GM19372 (cell line): Measurements from ENCODE around the gene DGKD.
"Not testable (repeated sequence)": the region's sequence is repeated elsewhere in the genome, so short reads cannot be mapped to it uniquely, and the experiment has no call there.

Experiments
- ATAC-seq: cut with Tn5 transposase; IDR thresholded peaks from one replicate; pipeline ENCODE4 v1.9.1; 2021; ENCODE audit warnings: mild to moderate bottlenecking, low read depth, moderate library complexity; ENCODE audit not compliant: unreplicated experiment

Gene DGKD

DNA sequence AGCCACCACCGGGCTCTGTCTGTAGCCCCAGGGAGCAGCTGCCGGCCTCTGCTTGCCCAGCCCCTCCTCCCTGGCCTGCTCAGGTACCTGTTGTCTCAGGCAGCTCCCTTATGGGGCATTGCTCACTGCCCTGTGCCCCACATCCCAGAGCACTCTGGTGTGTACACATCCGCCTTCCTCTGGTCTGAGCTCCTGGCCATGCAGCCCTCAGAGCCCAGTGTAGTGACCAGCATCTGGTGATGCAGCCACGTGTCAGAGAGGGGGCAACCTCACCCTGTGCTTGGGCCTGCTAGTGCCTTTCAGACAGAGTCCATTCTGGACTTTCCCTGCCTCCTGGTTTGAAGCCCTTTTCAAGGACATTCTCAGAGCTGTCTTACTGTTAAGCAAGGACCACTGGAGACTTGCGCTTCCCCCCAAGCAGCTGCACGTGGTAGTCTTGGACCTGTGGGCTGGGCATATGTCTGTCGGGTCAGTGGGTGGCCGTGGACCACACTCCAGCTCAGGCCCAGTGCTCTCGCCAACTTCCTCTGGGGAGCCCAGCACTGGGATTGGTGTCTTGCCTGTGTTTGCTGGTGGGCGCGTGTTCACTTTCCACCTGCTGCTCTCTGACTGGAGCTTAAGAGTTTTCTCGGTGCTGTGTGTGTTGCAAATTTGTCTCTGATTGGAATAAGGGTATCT lies 30.7 kb downstream of the DGKD start:
- ATAC-seq, result no peak

DNA sequence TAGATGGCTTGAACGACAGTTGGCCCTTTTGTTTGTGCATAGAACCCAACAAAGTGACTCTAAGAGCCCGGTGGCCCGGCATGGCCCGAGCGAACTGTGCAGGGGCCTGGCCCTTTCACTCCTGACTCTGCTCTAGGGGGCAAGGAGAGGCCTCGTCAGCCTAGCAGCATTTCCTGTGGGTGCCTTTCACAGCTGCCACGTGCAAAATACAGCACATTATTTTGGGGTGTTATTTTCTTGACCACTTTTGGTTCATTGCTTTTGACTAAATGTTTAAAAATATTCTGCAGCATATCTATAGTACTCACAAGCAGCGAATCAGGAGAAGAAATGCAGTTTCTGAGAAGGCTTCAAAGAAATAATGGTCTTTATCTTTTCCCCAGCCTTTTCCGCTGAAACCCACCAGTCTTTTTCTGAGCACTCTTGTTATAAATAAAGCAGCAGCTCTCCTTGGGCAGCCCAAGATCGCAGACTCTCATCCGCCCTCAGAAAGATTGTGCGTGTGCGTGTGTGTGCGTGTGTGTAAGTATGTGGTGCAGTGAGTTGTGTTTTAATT lies 31.3 kb downstream of the DGKD start:
- ATAC-seq, result peak; percentile 75

DNA sequence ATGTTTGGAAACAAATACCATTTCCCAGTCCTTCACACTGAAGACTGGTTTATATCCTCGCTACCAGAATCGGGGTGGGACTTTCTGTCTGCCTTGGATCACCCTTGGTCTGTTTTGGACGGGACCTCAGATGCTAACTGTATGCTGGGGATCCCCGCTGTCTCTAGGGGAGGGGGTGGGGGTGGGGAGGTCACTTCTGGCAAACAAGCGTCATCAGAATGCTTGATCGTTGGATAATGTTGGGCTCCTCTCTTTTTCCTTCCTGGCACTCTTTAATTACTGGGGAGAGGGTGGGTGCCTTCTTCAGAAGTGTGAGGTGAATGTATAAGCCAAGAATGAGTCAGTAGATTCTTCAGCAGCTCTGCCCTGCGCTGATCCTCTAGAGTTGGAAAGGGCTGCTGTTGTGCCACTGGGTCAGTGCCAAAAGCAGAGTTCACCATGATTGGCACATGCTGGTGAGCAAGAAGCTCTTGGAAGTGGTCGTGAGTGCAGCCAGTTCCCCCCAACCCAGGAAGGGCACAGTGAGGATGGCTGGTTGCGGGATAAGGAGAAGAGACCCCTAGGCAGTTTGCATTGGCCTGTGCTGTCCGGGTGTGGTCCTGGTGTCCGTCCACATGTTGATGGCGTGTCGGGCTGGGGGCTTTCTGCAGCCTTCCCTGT lies 32.2 kb downstream of the DGKD start:
- ATAC-seq, result no peak

DNA sequence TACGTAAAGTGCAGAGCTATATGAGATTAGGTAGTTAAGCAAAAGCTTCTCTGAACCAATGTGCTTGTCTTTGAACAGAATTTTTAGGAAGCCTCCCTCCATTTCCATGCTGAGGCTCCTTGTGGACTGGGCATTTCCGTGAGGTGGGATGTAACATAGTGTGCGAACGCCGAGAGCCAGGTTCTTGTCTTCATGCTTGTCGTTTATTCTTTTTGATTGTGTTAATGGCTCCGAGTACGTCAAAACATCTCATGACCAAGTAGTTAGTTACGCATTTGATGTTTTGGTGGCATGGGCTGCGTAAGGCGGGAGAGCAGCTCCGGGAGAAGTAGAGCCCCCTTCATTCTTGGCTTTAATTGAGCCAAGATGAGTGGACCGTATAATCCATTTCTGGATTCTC lies 32.9 kb downstream of the DGKD start:
- no peak for ATAC-seq

DNA sequence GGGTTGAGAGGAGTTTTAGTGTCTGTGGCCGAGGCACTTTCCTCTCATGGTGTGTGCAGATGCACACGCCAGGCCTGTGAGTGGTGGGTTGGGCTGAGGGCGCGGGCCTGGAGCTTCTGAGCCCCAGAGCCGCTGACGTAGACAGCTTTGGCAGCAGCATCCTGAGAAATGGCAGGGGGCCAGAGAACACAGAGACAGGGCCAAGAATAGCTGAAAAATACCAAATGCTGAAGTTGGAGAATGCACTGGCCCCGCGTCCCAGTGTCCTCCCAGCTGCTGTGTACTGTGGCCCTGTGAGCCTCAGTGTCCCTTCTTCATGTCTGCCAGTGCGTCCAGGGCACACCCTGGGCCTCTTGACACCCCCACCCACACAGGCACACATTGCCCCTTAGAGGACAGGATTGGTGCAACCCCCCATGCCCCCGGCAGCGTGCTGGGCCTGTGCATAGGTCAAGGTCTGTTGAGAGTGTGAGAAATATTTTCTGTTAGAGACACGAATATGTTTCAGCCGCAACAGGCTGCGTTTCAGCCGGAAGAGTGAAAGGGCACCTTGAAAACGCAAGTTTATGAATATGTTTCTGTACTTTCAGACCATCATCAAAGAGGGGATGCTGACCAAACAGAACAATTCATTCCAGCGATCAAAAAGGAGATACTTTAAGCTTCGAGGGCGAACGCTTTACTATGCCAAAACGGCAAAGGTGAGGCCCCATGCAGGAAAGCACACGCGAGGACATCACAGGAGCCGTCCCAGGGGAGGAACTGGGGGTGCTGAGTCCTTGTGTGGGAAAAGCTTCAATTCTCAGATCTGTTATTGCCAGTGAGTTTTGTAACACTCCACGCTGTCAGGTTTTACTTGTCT lies 33.6 kb downstream of the DGKD start:
- ATAC-seq, result no peak

DNA sequence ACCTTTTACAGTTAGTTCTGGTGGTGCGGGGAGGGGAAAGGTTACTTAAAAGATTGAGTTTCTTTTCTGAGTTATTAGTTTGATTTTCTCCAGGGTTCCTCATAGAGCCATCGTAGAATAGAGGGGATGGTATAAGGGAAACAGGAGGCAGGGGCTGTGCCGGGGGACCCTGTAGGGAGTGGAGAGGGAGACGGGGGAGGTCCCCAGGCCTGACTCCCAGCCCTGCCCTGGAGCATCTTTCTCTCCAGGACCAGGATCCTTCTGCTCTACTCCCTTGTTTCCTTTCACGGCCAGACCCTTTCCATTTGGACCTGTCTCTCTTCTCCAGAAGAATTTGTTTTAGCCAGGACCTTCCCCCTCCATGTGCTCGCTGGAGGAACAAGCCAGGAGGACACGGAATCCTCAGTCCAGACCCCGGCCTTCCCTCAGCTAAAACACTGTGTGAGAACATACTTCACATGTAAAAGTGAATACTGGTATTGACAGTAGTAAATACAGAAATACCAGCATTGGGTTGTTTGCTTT lies 35.4 kb downstream of the DGKD start:
- no peak for ATAC-seq

DNA sequence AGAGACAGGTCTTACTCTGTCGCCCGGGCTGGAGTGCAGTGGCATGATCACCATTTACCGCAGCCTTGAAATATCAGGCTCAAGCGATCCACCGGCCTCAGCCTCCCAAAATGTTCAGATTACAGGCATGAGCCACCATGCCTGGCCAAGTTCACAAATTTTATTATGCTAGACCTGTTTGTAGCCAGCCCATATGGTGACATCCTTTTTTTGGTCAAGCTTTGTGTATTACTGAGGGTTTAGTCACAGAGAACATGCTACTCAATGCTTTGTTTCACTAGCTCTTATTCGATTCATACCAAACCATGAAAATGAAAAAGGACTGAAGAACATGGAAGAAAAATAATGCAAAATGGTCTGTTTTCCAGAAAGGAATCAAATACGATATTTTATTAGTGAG lies 41.4 kb downstream of the DGKD start:
- no peak for ATAC-seq

DNA sequence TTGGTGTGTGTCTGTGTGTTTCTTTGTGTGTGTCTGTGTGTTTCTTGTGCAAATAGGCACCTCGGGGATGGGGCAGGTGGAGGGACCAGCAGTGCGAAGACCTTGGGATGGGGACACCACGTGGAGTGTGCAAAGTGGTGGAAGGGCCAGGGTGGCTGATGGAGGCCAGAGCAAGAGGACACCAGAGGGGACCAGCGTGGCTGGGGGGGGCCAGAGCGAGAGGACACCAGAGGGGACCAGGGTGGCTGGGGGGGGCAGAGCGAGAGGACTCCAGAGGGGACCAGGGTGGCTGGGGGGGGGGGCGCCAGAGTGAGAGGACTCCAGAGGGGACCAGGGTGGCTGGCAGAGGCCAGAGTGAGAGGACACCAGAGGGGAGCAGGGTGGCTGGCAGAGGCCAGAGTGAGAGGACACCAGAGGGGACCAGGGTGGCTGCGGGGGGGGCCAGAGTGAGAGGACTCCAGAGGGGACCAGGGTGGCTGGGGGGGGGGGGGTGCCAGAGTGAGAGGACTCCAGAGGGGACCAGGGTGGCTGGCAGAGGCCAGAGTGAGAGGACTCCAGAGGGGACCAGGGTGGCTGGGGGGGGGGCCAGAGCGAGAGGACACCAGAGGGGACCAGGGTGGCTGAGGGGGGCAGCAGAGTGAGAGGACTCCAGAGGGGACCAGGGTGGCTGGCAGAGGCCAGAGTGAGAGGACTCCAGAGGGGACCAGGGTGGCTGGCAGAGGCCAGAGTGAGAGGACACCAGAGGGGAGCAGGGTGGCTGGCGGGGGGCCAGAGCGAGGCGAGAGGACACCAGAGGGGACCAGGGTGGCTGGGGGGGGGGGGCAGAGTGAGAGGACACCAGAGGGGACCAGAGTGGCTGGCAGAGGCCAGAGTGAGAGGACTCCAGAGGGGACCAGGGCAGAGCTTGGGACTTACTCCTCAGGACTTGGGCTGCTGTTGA lies 42.7 kb downstream of the DGKD start:
- ATAC-seq, result not testable (repeated sequence)

DNA sequence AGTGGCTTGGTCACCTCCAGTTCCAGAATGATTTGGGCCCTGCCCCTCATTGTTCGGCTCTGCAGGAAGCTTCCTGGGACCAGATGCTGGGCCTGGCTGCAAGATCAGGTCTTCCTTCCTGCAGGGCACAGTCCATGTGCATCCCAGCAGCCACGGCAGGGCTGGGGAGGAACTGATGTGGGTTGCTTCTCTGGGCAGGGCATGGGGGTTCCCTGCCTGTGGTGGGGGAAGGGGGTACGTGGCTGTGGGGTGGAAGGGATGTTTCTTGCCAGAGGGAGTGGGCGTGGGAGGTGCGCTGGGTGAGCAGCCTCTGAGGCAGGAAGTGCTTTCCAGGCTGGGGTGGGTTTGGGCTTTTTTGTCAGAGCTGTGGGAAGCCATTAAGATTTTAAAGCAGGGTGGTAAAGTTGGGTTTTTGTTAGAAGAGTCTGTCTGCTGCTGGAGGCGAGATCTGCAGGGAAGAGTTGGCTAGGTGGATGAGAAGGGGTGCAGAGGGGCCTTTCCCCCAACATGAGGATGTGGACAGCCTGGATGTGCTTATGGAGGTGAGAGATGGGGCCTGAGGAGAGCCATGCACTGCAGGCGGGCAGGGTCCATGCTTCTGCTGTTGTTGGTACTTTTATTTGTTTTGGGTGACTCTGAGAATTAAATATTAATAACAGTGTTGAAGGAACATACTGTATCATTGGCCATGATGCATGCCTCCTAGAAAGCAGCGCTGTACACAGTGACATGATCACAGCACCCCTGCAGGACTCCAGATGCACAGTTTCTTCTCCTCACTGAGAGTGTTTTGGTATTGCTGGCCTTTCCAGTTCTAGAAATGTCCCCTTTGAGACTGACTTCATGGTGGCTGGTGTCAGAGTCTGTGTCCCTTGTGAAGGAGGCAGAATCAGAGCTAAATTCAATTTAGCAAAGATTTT lies 45.3 kb downstream of the DGKD start:
- ATAC-seq, result no peak

DNA sequence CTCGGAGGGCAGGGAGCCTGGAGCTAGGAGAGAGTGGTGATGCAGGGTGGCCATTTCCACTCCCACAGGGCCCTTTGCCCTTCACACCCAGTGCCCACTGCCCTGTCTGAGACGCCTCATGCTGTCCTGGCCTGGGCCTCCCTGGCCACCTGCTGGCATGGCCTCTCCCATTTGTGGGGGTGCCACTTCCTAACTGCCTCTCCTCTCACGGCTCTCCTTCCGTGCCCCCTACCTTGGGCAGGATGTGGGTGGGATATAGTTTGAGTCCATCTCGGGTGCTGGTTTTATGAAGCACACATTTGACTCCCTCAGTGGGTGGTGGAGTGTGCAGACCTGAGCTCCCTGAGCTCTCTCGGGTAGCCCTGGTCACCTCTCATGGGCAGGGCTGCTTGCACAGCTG lies 46.0 kb downstream of the DGKD start:
- ATAC-seq, result no peak

DNA sequence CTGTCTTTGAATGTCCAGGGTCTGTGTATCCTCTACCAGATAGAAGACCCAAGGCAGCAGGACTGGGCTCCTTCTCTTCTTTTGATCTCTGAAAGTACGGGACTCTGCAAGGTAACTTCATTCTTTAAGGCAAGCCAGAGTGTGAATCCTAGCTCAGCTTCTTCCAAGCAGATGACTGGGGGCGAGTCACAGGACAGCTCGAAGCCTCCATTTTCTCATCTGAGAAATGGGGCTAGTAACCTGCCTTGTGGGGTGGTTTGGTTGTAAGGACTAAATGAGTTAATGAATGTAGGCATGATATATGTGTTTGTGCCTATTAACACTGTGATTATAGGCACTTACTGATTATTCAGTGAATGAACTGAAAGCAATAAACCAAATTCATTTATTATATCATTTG lies 46.7 kb downstream of the DGKD start:
- no peak for ATAC-seq

DNA sequence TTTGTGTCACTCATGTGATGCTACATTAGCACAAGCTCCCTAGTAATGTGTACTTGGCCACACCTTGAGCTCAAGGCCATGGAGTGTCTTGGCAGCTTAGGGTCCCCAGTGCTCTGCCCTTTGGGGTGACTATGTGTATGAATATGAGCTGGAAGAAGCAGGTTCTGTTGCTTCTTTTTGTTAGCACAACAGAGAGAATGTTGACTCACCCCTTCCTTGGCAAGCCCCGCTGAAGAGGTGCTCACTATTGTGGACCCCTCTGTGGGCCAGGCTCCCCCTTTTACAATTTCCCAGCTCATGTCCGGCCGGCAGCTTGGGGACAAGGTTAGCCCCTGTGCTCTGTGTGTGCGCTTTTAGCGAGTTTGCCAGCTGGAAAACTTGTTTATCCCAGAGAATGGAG lies 48.1 kb downstream of the DGKD start:
- no peak for ATAC-seq

DNA sequence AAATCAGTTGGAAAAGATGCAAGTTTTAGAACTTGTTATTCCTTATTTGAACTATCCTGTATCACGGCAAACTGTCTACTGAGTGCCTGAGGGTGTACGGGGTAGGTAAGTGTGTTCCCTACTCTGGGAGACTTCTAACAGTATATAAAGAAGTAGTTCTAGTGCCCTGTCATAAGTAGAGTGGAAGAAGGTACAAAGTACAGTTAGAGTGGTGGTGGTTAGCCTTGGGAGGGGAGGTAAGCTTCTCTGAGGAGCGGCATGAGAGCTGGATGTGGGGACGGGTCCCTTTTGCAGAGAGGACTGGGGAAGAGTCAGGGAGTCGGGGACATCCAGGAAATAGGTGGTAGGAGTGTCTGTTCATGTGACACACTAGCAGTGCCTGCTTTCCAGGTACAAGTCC lies 48.5 kb downstream of the DGKD start:
- no peak for ATAC-seq

DNA sequence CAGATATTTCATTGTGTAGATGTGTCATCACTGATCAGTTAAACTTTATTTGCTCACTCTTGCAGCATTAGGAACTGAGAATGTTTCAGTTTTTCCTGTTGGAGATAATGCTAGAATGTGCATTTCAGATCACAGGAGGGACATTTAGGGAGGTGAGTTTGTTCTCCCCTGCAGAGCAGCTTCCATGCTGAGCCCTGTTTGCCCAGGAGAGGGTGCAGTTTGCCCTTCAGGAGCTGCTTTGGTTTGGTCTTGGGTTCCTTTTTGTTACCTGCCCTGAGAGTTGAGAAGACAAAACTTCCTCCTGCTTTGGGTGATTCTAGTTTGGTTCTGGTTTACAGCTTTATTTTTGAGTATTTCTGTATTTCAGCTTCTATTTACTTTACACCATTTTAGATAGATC lies 49.9 kb downstream of the DGKD start:
- ATAC-seq, result no peak

DNA sequence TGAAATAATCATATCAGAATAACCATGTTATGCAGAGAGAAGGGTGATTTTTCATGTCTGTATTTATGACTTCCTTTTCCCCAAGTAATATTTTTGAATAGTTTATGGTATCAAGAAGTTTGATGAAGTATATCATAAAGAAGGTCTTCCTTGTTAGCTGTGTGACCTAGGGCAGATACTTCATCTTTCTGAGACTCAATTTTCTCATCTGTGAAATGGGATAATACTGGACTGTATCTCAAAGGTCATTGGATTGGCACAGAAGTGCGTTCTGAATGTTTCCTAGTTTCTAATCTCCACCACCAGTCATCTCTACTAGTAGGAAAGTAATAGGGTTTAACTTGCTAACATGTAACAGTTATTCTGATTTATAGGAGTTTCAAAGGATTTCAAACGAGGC lies 52.6 kb downstream of the DGKD start:
- no peak for ATAC-seq

DNA sequence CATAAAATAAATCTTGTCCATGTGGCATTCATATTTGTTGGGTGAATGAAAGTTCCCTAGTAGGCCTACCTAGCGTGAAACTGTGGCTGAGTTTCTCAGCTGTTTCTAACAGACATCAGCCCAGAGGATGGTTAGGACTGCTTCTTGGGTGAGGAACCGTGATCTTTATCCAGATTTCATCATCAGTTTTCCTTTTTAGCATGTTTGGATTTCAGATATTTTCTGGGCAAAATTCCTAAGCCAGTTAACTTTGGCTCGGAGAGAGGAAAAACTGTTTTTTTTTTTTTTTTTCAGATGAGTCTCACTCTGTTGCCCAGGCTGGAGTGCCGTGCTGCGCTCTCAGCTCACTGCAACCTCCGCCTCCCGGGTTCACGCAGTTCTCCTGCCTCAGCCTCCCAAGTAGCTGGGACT lies 53.5 kb downstream of the DGKD start:
- no peak for ATAC-seq

DNA sequence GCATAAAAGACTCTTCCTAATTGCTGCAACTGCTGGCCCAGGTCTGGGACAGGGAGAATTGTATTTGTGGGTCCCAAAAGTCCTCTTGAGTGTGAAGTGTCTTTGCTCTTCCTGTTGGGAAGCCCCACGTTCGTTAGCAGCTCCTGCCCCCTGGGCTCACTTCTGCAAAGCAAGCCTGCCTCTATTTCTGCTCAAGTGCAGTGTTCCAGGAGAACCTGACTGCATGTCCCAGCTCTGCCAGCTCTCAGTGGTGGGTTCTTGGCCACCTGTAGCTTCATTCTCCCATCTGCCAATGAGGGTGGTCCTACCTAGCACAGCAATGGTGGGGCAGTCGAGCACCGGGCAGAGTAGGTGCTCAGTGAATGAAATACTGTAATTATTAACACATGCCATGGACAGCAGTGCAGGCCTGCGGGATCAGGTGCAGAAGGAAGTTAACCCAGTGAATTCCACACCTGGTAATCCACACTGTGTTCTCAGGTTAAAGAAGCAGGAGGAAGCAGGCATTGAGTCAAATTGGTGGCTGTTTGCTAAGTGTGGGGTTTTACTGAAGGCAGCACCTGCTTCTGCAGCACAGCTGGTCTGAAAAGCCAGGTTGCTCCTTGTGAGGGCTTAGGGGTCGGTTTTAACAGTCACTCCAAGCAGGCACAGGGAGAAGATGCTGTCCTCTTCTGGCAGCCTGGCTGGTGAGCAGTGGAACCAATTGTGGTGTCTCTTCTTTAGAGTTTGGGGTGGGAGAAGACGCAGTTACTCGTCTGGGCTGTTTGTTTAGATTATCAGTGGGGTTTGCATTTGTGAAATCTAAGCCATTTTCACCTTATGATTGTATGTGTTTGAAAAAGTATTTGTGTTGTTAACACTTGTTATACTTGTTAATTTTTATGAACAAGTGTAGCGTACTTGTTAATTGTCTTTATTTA lies 54.3 kb downstream of the DGKD start:
- no peak for ATAC-seq
